ENCODE measurements around the gene CTNNA1.

The CTNNA1 gene

DNA sequence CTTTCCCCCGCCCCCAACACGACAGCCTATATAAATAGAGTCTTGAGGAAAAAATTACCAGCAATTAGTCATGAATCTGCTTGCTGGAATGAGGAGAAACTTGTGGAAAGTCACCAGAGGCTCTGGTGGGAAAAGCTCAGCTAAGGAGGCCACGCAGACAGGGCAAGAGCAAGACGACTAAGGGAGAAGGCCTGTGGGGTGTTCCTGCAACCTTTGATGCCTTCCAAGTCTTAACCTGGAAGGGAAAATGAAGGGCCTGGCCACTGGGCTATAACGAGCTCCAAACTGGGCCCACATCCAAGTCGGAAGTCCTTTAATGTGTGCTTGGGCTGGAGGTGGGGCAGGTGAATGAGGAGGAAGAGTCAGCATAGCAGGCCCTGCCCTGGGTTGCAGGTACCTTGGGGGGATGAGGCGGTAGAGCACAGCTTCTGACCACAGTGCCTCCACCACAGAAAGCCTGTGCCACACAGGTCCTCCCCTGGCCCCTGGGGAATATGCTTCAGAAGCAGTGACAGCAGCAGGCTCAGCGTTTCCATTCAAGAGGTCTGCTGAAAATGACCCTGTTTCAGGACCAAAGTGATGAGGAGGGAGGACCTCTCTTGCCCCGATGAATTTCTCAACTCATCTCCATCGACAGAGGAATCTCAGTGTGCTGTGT lies 214.7 kb downstream of the CTNNA1 start:
- TF ChIP-seq, protein P1, sequence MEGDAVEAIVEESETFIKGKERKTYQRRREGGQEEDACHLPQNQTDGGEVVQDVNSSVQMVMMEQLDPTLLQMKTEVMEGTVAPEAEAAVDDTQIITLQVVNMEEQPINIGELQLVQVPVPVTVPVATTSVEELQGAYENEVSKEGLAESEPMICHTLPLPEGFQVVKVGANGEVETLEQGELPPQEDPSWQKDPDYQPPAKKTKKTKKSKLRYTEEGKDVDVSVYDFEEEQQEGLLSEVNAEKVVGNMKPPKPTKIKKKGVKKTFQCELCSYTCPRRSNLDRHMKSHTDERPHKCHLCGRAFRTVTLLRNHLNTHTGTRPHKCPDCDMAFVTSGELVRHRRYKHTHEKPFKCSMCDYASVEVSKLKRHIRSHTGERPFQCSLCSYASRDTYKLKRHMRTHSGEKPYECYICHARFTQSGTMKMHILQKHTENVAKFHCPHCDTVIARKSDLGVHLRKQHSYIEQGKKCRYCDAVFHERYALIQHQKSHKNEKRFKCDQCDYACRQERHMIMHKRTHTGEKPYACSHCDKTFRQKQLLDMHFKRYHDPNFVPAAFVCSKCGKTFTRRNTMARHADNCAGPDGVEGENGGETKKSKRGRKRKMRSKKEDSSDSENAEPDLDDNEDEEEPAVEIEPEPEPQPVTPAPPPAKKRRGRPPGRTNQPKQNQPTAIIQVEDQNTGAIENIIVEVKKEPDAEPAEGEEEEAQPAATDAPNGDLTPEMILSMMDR (IDR thresholded peaks at IDR 0.05; ENCODE audit: insufficient read depth, missing control alignments), result no peak
- FAIRE-seq (no peak), DNase-seq (ENCODE audit: insufficient read length, low spot score) (no peak)

DNA sequence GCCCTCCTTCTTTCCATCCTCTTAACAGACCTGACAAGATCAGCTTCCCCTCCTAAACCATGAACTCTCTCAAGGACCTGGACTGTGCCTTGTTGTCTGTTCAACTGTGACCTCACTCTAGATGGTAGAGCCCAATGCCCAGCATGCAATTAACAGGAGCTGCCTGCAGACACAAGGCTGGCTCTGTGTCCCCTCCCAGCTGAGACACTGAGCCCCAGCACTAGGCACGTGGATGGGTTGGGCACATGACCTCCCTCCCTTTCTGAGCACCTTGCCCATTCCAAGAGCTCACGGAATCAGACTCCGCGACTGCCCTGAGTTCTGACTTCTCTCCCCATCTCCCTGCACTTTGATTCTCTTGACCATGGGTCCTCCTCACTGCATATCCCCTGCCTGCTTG lies 215.4 kb downstream of the CTNNA1 start:
- TF ChIP-seq, protein P1 (IDR thresholded peaks at IDR 0.05; ENCODE audit: insufficient read depth, missing control alignments), result no peak
- DNase-seq (ENCODE audit: insufficient read length, low spot score) (no peak), FAIRE-seq (no peak)

DNA sequence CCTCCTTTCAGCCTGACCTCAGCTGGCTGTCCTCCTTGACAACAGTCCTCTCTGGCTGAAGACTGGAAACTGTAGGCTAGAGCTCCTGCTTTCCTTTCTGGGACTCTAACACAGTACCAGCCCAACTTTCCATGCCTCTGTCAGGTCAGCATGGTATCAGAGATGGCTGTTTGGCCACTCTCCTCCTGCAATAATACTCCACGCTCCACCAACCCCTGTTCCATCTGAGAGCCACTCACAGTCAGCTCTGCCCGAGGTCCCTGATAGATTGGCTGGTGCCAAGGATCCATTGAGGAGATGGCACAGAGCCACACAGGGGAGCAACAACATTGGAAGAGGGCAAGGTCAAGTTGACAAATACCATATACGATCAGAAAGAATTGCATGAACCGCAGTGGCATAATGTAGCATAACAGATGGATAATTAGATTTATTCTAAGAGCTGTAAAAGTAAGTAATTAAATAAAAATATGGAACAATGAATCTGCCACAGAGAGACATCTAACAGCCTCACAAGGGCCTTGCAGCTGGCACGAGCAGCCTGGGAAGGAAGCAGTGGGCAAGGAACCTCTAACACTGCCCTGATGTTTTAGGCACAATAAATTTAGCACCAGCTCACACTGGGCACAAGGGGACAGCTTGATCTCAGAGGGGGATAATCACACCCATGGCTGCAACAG lies 216.2 kb downstream of the CTNNA1 start:
- FAIRE-seq (no peak), DNase-seq (ENCODE audit: insufficient read length, low spot score) (no peak)
- TF ChIP-seq, protein P1 (IDR thresholded peaks at IDR 0.05; ENCODE audit: insufficient read depth, missing control alignments), result no peak

DNA sequence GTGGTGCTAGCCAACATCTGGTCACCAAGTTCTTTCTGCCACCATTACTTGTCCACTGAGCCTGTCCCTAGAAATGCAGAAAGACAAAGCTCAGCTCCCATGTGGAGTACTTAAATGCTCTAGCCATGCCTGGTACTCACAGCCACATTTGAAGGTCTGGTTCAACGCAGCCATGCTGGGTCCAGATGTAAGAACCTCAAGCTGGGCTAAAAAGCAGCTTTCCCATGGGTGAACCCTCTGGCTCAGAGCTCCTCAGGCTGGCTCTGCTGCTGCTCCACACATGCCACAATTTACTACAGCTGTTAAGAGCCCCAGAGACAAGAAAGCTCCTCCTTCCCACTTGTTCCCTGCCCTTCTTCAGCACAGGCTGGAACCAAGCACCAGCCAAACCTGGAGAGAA lies 219.0 kb downstream of the CTNNA1 start:
- TF ChIP-seq, protein P1 (IDR thresholded peaks at IDR 0.05; ENCODE audit: insufficient read depth, missing control alignments), result no peak
- DNase-seq (ENCODE audit: insufficient read length, low spot score), result no peak
- FAIRE-seq, result no peak

DNA sequence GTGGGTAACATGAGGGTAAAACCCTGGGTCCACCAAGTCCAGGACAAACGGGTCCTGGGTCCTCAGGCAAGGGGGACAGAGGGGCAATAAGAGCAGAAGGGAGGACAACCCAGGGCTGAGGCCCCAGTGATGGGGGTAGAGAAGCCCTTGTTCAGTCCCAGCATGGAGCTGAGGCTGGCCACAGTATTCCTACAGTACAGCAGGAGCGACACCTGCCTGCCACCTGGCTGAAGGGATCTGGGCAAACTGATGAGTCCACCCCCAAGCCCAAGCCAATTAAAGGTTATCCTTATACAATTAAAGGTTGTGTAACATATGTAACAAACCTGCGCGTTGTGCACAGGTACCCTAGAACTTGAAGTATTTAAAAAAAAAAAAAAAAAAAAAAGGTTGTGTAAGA lies 219.6 kb downstream of the CTNNA1 start:
- DNase-seq (ENCODE audit: insufficient read length, low spot score), result no peak
- no peak for FAIRE-seq
- TF ChIP-seq, protein P1 (IDR thresholded peaks at IDR 0.05; ENCODE audit: insufficient read depth, missing control alignments), result no peak

DNA sequence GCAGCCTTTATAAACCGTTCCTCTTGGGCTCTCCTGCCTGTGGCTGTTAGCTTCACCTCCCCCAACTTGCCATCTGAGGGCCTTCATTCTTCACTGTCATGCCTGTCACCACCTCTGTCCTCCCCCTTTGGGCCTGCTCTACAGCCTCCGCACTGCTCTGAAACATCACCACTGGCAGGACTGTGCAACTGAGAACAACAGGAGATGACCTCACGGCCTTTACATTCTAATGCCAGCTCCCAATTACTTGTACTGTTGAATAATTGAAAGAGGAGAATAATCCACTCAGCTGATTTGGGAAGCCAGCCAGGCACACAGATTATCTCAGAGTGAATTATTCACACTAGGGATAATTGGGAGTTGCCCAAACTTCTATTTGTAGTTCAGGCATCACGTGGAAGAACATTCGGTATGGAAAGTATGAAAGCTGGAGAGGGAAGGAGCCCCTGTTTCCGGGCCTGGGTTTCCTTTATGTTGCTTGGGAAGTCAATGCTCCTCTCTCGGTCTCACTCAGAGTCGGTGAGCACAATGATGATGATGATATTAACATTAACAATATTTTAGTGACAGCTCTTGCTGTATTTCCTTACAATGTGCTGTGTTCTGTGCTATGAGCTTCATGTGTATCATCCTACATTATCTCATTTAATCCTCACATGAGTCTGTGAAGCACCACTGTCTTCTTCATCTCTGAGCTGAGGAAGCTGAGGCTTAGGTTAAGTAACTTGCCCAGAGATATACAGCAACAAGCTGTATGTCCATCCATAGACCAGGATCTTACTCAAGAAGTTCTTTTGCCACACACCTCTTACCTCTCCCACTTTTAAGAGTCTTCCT lies 221.2 kb downstream of the CTNNA1 start:
- DNase-seq (ENCODE audit: insufficient read length, low spot score) (no peak), FAIRE-seq (no peak)
- TF ChIP-seq, protein P1 (IDR thresholded peaks at IDR 0.05; ENCODE audit: insufficient read depth, missing control alignments), result no peak

Data from D721Med (cell line).